Suprapubic skin (tissue), 4 donors: Measurements from ENCODE around the gene GSTK1. TPM values are rescaled to one million over a fixed set of nuclear protein-coding genes. Genes with fewer than 3 reads are reported as not detected.

ENCODE experiments used
- DNase-seq, 2 donors: peaks; one replicate each; pipeline ENCODE4 v3.0.0-alpha.2; 2019; ENCODE audit warnings: low spot score in 2 of 2
- H3K27ac ChIP-seq: fragments of 200-600 bp; sonication (generic); one replicate; pipeline ENCODE4 v1.5.1; 2019
- H3K27me3 ChIP-seq: fragments of 200-600 bp; sonication (generic); one replicate; pipeline ENCODE4 v1.5.1; 2019
- H3K36me3 ChIP-seq: fragments of 200-600 bp; sonication (generic); one replicate; pipeline ENCODE4 v1.5.1; 2019
- H3K4me1 ChIP-seq: fragments of 200-600 bp; sonication (generic); one replicate; pipeline ENCODE4 v1.5.1; 2019
- H3K4me3 ChIP-seq: fragments of 200-600 bp; sonication (generic); one replicate; pipeline ENCODE4 v1.5.1; 2019; ENCODE audit warnings: mild to moderate bottlenecking
- H3K9me3 ChIP-seq: fragments of 200-600 bp; sonication (generic); one replicate; pipeline ENCODE4 v1.5.1; 2019
- EP300 ChIP-seq: sonication (generic); formaldehyde crosslinking; IDR thresholded peaks from one replicate; pipeline ENCODE4 v1.6.1; 2017; ENCODE audit warnings: antibody characterized with exemption
- POLR2A ChIP-seq, 2 donors: fragments of 450-650 bp; IDR thresholded peaks; one replicate each; pipeline ENCODE4 v1.6.1; 2017; ENCODE audit warnings: antibody characterized with exemption in 2 of 2, mild to moderate bottlenecking in 2 of 2, moderate library complexity in 2 of 2
- POLR2AphosphoS5 ChIP-seq, 3 donors: sonication (generic); formaldehyde crosslinking; IDR thresholded peaks; one replicate each; pipeline ENCODE4 v1.6.1; 2017; ENCODE audit warnings: antibody characterized with exemption in 3 of 3
- WGBS: methylation state at CpG from one replicate; pipeline ENCODE4 v1.1.5; 2018; 5-methylcytosine and 5-hydroxymethylcytosine counted together
- total RNA-seq, 4 donors: library from RNA; depleted of rRNA; stranded (reverse); fragments of >200 nt; gene quantifications; one replicate each; pipeline ENCODE4 v1.1.0, GENCODE V29; 2016
- TF ChIP-seq, protein P1 (sequence below), 2 donors: fragments of 200-600 bp in 1 of 2; fragments of 450-650 bp in 1 of 2; sonication (generic) in 1 of 2; IDR thresholded peaks; one replicate each; pipeline ENCODE4 v1.5.1; 2016 to 2019; ENCODE audit warnings: antibody characterized with exemption in 2 of 2, mild to moderate bottlenecking in 1 of 2, moderate library complexity in 1 of 2

Gene GSTK1
- total RNA-seq, 4 donors from 2014 or later: 136 to 177 (median 166) TPM

DNA sequence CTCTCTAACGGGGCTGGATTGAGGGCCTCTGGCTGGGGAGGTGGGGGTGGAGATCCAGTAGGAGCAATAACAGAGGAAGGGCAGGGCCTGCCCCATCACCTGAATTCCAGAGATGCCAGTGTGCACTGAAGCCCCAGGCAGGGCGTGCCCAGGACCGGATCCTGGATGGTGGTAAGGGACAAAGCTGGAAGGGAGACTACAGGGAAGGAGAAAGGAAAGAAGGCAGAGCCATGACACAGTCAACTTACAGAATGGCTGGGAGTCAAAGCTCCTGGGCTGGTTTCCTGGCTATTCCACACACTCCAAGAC is 22.2 kb downstream of the GSTK1 start:
- no peak overlapping the region for H3K27ac ChIP-seq
- no peak for DNase-seq

DNA sequence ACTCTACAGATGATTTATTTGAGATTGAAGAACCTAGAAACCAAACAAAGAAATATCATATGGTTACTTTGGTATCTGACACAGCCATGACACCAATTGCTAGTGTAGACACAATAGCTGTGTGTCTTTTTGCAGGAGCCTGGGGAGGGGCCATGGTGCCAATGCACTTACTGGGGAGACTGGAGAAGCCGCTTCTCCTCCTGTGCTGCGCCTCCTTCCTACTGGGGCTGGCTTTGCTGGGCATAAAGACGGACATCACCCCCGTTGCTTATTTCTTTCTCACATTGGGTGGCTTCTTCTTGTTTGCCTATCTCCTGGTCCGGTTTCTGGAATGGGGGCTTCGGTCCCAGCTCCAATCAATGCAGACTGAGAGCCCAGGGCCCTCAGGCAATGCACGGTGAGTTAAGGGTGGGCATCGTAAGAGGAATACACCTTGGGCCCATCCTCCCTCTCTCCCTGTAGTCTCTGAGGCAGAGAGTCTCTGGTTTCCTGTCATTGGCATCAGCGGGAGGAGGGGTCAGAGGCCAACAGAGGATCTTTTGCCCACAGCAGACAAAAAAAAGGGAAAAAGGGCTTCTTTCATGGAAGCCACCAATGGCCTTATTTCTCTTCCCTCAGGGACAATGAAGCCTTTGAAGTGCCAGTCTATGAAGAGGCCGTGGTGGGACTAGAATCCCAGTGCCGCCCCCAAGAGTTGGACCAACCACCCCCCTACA is 22.7 kb downstream of the GSTK1 start:
- Histone ChIP-seq H3K4me3 (no peak overlapping the region), H3K9me3 (no peaks in the 10 kb centered on the region), H3K36me3 (no peaks in the 10 kb centered on the region), H3K4me1 (peaks cover 38% of the 10 kb centered on the region), H3K27me3 (no peaks in the 10 kb centered on the region), H3K27ac (no peak overlapping the region)
- WGBS: 87% methylated on average over 11 of the region's 11 CpGs
- DNase-seq: no peak
- TF ChIP-seq POLR2AphosphoS5 (IDR thresholded peaks at IDR 0.05) (no peak), POLR2A (IDR thresholded peaks at IDR 0.05) (no peak), EP300 (no peak)
- TF ChIP-seq, protein P1, sequence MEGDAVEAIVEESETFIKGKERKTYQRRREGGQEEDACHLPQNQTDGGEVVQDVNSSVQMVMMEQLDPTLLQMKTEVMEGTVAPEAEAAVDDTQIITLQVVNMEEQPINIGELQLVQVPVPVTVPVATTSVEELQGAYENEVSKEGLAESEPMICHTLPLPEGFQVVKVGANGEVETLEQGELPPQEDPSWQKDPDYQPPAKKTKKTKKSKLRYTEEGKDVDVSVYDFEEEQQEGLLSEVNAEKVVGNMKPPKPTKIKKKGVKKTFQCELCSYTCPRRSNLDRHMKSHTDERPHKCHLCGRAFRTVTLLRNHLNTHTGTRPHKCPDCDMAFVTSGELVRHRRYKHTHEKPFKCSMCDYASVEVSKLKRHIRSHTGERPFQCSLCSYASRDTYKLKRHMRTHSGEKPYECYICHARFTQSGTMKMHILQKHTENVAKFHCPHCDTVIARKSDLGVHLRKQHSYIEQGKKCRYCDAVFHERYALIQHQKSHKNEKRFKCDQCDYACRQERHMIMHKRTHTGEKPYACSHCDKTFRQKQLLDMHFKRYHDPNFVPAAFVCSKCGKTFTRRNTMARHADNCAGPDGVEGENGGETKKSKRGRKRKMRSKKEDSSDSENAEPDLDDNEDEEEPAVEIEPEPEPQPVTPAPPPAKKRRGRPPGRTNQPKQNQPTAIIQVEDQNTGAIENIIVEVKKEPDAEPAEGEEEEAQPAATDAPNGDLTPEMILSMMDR (IDR thresholded peaks at IDR 0.05): no peak

More for the DNA sequence above, 22.2 kb downstream of the GSTK1 start:
- H3K9me3 ChIP-seq: no peaks in the 10 kb centered on the region
- peak overlapping the region; percentile 13 for H3K4me3 ChIP-seq
- H3K27me3 ChIP-seq: no peaks in the 10 kb centered on the region
- no peak for TF ChIP-seq POLR2A (IDR thresholded peaks at IDR 0.05)
- TF ChIP-seq EP300: no peak
- no peaks in the 10 kb centered on the region for H3K36me3 ChIP-seq
- 46% methylated on average over 3 of the region's 3 CpGs for WGBS
- H3K4me1 ChIP-seq: peaks cover 33% of the 10 kb centered on the region

DNA sequence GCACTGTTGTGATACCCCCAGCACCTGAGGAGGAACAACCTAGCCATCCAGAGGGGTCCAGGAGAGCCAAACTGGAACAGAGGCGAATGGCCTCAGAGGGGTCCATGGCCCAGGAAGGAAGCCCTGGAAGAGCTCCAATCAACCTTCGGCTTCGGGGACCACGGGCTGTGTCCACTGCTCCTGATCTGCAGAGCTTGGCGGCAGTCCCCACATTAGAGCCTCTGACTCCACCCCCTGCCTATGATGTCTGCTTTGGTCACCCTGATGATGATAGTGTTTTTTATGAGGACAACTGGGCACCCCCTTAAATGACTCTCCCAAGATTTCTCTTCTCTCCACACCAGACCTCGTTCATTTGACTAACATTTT is 23.3 kb downstream of the GSTK1 start:
- DNase-seq: no peak
- Histone ChIP-seq H3K9me3 (no peaks in the 10 kb centered on the region), H3K27me3 (no peaks in the 10 kb centered on the region), H3K36me3 (peaks cover 3% of the 10 kb centered on the region), H3K4me3 (no peak overlapping the region), H3K4me1 (peaks cover 43% of the 10 kb centered on the region), H3K27ac (no peak overlapping the region)
- TF ChIP-seq, protein P1 (IDR thresholded peaks at IDR 0.05): no peak
- 90% methylated on average over 6 of the region's 6 CpGs for WGBS

DNA sequence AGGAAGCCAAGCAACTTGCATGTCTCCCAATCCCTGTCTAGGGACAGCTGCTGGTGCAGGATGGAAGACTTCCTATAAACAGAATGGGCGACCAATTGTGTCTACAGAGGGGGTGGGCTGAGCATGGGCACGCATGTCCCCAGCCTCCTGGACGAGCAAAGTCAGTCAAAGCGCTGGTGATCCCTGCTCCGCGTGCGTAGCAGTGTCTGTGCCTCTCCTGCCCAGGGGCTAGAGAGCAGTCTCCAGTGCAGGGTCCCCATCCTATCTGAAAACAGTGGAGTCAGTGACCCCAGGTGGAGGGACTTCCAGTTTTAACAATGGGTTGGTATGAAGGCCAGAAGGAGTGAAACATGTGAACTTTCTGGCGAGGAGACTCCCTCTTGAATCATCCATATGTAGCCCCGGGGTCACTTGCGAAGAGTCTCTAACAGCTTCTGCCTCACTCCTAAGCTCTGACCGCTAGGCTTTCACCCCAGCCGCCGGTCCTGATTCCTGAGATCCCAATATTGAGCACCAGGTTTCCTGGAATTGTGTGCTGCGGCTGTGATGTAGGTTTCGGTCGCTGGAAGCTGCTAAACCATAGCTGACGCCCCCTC is 24.2 kb downstream of the GSTK1 start:
- Histone ChIP-seq H3K36me3 (peaks cover 12% of the 10 kb centered on the region), H3K4me3 (peak overlapping the region; percentile 84), H3K27ac (peak overlapping the region; percentile 90), H3K4me1 (peaks cover 44% of the 10 kb centered on the region), H3K9me3 (no peaks in the 10 kb centered on the region), H3K27me3 (no peaks in the 10 kb centered on the region)
- TF ChIP-seq, protein P1 (IDR thresholded peaks at IDR 0.05): no peak
- TF ChIP-seq EP300 (no peak), POLR2AphosphoS5 (IDR thresholded peaks at IDR 0.05) (no peak), POLR2A (IDR thresholded peaks at IDR 0.05) (no peak)
- WGBS: 58% methylated on average over 7 of the region's 17 CpGs
- no peak for DNase-seq

DNA sequence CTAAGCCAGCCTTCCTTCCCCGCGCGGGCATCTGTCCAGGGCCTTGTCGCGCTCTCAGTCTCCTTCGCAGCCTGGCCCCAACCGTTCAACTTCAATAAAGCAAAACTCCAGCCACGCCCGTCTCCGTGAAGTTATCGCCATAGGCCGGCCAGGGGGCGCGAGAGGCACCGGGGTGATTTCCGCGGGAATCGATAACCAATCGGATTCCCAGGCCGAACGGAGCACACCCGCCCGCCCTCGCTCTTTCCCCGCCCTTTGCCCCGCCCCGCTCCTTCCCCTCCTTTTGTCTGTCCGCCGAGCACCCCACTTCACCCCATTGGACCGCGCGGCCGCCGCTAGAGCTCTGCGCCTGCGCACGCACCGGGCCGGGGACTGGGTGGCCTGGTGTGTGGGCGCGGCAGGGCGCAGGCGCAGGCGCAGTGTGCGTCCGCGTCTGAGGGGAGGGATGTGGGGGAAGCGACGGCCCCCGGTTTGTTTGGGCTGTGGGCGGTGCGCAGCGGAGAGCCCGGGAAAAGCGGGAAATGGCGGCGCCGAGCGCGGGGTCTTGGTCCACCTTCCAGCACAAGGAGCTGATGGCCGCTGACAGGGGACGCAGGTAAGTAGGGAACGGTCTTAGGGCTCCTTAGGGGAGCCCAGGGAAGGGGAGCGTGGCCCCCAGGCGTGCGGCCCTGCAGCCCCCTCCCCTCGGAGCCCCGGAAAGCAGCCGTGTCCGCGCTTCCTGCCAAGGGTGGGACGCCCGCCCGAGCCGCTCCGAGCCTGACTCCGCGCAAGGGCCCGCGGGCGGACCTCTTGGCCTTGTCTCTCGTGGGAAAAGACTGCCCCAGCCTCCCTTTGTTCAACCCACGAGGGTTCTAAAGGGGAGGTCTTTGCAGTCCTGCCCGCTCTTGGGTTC is 24.9 kb downstream of the GSTK1 start, which contains the start of gene CASP2:
Gene CASP2, plus strand, starts transcription at position 417 of the 892 bp plus-strand sequence. Its CDS starts 105 bp downstream, at position 522.
- H3K27me3 ChIP-seq: no peaks in the 10 kb centered on the region
- no peaks in the 10 kb centered on the region for H3K9me3 ChIP-seq
- WGBS: 5% methylated on average over 52 of the region's 84 CpGs
- TF ChIP-seq EP300: no peak
- TF ChIP-seq POLR2AphosphoS5 (IDR thresholded peaks at IDR 0.05): peak in 2 of 3 donors; percentile 5 to 36
- TF ChIP-seq, protein P1 (IDR thresholded peaks at IDR 0.05): peak; percentile 14 to 39
- peak; percentile 13 to 36 for TF ChIP-seq POLR2A (IDR thresholded peaks at IDR 0.05)
- peak within 1 kb of the TSS; percentile 84 for H3K4me3 ChIP-seq
- DNase-seq: peak; percentile 98
- H3K4me1 ChIP-seq: peaks cover 44% of the 10 kb centered on the region
- peak within 1 kb of the TSS; percentile 90 for H3K27ac ChIP-seq
- H3K36me3 ChIP-seq: peaks cover 19% of the 10 kb centered on the region
